ENCODE data around the gene TGFBR1.

The TGFBR1 gene

DNA sequence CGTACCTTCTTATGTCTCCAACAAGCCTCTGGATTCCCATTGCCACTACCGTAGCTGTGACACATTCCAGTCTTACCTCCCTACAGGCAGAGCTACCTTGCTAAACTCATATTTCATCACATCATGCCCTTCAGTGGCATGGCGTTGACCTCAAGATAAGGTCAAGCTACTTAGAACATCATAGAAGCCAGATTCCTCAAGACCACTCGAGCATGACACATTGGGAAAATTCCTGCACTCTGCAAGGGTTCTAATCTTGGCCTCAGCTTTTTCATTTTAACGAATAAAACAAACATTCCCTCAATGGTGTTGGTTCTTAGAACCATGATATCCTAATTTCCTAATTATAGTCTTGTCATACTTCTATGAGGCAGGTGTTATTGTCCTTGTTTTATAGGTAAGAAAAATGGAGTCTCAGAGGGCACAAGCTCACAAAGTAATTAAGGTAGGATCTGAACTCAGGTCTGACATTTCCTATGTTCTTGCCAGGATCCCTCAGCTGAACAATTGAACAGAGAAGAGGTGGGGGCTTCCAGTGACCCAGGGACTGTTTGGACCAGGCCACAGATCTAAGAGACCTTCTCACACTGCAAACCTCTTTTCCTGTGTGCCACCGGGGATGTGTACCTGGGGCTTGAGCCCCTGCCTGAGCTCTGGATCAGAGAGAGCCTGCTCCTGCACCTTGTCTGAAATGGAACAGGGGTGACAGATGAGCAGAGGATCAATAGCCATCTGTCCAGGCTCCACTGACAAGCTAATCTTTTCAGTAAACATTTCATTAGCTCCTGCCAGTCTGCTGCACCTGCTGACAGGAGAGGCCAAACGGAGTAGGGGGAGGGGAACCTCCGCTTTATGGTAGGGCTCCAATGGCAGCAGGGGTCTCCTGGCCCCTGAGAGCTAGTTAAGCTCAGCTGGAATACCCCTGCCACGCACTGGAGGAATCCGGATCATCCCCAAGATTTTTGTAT is 67.5 kb downstream of the TGFBR1 start:
- DNase-seq = no peak

DNA sequence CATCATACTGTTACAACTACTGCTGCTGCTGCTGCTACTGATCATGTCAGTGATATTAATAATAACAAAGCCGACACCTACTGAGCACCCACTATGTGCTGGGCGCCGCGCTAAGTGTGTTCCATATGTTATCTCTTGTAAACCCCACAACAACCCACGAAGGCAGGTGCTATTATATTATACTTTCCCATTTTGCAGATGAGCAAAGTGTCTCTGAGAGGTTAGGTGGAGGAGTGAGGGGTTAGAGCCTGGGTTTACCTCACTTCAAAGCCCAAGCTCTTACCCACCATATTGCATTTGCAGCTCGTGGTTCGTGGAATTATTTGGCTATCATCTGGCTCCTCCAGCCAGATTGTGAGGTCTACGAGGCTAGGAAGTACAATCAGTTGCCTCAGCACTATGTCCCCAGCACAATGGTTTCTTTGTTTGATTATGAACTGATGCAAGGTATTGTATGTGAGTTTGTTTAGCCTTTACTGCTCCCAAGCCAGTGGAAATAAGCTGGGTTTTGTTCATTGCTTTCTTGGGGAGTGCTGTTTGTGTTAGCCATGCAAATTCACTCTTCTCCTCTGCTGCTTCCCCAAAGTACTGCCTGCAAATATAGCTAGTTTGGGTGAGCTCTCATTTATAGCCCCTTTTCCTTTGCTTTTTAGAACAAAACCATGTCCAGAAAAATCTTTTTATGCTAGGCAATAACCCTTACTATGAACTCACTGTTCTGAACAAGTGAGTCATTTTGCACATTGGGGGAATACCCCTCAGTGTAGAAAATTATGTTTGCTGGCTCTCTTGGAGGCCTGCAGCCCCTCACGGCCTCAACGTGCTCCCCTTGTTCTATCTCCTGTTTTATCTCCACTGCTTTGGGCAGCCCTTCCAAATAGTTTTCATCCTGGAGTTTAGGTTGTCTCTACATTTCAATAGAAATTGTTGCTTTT is 68.9 kb downstream of the TGFBR1 start:
- DNase-seq = no peak

DNA sequence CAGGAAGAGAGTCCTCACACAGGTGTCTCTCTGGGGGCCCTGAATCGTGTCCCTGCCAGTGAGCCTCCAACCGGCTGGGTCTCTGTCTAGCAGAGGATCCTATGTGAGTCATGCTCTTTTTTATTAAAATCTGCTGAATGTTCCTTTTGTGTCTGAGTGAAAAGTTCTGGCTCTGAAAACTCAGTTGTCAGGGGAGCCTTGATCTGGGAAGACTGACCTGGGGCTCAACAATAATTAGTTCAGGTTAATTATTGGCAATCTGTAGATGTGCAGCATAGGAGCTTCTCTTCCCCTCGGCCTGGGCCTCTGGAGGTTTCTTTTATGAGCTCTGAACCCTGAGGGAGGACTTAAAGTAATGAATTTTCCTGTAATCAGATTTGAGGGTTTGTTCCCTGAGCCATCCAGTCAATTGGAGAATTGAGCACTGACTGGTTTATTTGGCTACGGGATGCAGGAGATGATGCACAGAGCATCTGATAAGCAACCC is 71.7 kb downstream of the TGFBR1 start:
- no peak for DNase-seq

DNA sequence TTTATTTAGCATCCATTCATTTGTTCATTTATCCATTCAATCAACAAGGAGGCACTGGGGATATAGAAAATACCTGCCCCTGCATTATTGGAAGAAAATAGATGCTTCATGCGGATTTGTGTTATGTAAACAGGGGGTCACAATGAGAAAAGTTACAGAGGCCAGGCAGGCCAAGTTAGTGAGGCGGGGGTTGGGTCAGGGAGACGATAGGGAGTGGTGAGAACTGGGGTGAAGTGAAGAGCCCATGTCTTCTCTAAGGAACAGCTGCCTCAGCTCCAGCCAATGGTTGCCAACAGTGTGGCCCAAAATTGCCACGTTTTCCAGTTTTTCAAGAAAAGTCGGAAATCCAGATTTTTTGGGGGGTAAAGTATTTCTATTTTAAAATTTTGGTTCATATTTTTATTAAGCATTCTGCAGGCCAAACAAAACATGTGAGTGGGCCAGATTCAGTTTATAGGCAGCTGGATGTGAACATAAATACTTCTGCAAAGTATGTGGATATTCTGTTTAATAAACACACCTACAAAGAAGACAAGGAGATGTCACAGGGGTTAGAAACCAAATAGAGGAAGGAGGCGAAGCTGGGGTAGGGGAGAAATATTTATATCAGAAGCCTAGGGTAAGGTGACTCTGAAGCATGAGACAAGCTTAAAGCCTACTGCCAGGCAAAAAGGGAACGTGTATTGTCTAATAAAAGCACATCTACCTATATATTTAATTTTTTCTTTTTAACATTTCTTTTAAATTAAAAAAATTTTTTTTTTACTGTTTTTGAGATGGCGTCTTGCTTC is 72.9 kb downstream of the TGFBR1 start:
- no peak for DNase-seq

DNA sequence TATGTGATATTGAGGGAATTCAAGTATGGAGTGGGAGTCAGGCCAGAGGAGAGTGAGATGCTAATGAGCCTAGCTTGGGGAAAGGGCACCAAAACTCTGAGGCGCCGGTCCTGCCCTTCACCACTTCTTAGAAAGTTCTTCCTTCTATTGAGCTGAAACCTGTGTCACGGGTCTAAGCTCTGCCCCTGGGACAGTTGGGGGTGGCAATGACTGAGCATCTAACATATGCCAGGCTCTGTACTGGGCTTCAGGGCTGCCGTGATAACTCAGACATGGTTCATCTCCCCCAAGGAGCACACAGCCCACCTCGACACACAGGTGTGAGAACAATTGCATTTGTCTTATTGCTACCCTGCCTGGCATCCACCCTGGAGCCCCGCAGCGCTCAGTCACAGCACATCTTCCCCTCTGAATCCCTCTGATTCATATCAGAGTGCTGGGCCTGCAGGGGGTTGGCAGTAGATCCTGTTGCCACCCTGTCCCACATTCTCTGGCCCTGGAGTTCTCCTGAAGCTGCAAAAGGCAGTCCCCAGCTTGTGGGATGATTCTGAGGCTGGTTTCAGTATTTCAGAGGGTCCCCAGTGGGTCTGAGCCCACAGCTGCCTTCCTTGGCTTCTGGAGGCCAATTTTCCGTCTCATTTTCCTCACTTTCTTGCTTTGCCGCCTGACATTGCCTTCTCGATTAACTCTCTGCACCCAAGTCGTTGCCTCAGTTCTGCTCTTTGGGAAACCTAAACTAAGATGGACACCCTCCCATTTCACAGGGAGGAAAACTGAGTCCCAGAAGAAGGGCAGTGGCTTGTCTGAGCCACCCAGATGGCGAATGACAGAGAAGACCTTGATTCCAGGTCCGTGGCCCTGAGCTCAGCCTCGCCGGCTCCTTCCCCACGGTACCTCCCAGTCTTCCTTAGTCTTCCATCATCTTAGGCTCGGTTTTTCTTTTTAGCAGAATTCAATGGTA is 74.3 kb downstream of the TGFBR1 start:
- no peak for DNase-seq

DNA sequence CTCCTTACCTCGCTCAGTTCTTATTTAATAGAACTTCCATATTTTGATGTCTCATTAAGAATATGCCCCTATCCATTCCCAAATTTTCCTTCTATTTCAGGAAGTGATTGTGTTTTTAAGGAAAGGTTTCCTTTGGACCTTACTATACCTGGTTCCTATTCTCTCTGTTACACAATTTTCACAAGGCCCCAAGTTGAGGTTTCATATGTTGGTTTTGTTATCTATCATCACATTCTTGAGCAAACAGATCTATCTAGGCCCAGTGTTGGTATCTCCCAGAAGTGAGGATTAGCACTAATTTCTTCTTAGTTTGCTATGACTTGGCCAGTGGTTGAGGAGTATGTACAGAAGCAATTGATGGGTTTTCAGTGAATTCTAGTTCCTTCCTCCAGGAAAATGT is 75.3 kb downstream of the TGFBR1 start:
- DNase-seq = no peak

DNA sequence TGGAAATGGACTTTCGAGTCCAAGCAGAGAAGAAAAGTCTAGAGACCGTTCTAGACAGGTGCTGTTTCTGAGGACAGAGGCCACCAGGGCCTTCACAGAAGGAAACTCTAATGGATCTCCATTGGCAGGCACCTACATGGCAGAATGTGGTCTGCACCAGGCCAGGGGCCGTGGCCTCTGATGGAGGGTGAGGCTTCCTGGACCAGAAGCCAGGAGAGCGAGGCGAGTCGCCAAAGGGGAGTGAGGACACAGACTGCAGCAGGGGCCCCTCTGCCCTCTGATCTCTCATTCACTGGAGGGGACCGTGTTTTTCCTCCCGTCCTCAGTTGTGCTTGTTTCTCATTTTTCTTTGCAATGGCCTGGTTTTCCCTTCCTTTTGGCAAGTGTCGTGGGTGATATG is 75.7 kb downstream of the TGFBR1 start:
- DNase-seq = no peak

DNA sequence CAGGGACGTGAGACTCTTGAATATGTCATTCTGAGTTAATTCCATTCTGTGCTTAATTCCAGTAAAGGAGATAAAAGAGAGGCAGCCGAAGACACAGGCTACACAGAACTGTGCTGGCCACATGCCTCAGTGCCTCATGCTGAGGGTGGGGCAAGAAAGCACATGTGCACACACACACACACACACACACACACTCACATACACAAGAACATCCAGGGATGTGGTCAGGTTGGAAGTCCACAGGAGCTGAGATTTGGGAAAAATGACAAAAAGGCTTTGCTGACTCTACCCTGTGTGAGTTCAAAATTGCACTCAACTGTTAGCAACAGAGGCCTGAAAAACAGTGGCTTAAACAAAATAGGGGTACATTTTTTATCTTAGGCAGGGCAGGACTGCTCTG is 76.3 kb downstream of the TGFBR1 start:
- DNase-seq = no peak

DNA sequence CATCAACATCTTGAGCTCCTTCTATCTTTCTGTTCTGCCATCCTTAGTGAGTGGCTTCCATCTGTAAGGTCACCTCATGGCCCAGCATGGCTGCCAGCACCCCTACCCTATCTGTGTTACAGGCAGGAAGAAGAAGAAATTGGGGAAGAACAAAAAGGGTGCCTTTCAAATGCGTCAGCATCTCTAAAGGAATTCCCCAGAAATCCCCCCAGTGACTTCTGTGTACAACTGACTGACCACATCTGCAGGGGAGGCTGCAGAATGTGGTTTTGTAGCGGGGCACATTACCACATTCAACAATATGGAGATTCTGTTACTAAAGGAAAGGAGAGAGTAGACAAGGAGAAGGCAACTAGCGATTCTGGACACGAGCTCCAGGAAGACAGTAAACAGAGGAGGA is 76.7 kb downstream of the TGFBR1 start:
- DNase-seq = no peak

DNA sequence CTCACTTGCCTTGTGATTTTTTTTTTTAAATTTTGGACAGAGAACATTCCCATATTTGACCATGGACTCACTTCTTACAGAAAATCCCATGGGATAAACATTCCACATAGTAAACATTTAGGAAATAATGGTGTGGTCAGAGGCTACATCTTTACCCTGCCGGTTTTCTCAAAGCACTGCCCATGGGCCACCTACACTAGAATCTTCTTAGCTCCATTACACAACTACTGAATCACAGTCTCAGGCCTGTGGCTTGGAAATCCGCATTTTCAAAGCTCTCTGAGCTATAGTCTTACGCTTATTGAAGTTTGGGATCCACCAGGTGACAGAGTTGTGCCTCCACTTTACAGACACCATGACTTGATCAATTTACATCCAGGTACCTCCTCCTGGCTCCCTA is 77.4 kb downstream of the TGFBR1 start:
- no peak for DNase-seq

DNA sequence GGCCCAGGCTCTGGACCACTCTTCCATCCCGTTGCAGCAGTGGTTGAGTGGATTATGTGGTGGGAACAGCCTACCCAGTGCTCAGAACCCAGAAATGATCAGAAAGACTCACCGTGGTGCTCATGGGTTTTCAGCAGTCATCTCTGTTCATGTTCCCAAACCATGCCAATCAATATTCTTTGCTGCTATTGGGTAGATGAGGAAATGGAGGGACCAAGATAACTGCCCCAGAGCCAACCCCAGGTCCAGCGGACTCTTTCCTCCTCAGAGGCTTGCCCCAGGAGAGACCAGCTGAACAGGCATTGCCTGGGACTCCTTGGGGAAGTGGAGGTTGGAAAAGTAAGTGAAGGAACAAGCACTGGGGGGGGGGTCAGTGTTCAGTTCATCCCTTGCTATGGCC is 78.7 kb downstream of the TGFBR1 start:
- no peak for DNase-seq

DNA sequence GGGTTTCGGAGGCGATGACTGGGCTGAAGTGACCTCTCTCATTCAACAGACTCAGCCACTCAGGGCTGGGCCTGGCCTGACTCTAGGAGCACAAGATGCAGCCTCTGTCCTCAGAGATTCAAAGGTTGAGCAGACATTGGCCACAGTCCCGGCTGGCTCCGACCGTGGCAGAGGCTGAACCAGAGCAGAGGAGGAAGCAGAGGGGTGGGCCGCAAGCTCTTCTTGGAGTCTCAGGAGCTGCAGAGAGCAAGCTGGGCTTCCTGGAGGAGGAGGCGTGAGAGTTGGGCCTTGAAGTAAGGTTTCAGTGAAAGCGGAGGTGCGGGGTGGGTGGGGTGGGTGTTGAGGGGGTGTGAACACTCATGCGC is 79.2 kb downstream of the TGFBR1 start:
- DNase-seq = no peak

DNA sequence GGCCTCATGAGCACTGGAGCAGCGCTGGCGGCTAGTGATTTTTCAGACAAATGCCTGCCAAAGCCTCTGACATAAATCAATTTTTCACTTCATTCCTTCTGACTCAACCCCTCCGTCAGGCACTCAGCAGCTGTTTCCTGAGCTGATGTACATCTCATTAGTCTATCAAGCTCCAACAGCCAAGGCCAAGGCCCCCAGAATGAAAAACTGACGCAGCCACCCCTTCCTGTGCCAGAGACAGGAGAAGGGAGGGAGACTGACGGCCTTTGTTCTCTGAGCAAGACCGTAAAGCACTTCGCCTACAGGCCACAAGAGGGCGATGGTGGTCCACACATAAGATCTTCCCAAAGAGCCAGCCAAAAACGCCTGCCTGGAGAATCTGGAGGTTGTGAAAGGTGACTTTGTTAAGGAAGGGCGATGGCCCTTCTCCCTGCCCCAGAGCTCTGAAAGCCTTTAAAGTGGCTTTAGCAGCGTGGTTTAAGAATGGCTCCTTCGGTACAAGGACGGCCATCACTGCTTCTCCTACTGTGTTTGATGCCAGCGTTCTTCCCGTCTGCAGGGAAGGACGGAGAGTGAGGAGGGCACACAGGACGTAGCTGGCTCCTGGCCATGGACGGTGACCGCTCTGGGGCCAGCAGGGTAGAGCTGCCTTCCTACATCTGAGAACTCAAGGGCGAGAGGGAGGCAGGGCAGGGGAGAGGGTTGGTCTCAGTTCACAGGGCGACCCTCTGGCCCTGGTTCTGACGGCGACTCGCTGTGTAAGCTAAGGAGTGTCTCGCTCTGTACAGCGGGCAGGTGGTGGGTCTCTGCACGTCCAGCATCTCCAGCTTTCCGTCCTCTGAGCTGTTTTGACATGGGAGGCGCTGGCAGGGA is 79.8 kb downstream of the TGFBR1 start:
- peak; percentile 65 for DNase-seq

DNA sequence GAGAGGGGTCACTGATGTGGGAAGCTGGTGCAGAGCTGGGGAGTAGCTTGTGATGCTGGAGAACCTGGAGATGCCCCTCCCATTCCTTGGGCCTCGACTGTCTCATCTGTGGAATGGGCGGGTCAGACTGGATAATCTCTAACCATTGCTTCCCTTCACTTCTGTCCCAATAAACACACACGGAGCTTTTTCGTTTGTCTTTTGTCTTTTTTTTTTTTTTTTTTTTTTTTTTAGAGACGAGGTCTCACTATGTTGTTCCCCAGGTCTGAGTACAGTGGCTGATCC is 80.4 kb downstream of the TGFBR1 start:
- no peak for DNase-seq

DNA sequence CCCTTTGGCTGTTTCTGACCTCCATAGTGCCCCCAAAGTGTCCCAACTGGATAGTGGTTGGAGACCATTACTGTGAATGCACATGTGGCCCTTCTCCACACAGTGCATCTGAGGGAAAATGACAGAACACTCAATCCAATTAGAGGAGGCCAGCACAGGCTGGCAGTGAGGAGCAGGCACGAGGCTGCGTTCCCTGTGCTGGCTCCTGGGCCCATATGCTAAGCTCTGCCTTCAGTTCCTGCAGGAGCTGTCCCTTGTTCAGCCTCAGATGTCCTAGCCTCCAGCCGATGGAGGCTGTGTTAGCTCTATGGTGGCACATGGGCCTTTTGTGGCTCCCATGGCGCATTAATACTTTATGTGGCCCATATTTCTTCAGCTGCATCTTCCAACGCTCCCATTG is 81.0 kb downstream of the TGFBR1 start:
- no peak for DNase-seq

DNA sequence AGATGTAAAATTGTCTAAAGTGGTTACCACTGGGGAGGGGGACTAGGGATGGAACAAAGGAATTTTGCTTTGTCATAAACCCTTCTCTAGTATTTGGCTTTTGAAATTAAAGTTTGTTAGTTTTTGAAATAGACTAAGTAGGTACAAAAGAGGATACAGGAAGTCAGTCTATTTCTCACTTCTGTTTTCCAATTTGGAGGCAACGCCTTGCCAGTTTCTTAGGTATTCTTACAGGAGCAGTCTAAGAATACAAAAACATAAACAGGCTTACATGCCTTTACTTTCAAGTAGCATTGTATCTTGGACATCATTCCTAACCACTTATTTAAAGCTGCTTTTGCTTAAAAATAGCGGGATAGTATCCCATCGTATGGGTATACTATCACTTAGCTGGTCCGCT is 82.4 kb downstream of the TGFBR1 start:
- no peak for DNase-seq

DNA sequence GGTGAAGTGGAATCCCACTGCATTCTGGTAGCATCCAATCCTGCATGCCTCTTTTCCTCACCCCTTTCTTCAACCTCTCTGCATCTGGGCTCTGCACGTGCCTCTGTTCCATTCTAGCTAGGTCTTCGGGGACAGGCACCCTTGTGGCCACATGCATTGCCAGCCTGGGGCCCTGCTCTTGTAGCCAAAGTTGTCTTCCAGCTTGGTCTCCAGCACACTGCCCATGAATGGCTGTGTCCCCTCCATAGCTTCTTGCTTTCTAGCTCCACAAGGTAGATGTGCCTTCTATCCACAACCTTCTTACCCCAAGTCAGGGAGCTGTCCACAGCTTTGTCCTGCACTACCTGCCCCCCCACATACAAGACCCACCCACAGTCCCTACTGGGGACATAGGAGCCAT is 84.3 kb downstream of the TGFBR1 start:
- DNase-seq = no peak

DNA sequence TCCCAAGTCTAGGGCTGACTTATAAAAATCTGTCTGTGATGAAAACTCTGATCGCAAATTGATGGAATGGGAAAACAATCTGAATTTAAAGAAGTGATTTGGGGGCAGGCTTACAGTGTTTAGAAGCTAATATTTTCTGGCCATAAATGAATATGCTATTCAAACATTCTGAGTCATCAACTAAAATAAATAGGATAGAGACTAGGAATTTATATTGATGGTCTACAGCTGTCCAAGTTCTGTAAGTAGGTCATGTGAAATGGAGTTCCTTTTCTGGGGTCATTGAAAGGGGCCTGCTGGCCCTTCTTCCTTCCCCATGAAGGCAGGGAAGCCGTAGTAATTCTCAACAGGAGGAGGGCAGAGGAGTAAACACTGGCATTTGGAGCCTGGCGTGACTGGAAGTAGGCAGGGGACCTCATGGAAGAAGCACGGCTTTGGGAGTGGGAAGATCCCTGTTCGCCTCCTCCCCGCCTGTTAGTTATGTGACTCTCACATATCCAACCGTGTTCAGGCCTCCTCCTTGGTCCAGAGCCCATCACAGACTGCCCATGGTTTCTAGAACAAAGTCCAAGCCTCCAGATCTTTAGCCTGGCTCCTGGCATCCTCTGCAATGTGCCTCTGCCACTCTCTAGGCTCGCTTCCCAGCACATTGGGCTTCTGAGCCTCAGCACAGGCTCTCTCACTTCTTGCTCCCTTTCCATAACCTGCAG is 85.1 kb downstream of the TGFBR1 start:
- DNase-seq = no peak

DNA sequence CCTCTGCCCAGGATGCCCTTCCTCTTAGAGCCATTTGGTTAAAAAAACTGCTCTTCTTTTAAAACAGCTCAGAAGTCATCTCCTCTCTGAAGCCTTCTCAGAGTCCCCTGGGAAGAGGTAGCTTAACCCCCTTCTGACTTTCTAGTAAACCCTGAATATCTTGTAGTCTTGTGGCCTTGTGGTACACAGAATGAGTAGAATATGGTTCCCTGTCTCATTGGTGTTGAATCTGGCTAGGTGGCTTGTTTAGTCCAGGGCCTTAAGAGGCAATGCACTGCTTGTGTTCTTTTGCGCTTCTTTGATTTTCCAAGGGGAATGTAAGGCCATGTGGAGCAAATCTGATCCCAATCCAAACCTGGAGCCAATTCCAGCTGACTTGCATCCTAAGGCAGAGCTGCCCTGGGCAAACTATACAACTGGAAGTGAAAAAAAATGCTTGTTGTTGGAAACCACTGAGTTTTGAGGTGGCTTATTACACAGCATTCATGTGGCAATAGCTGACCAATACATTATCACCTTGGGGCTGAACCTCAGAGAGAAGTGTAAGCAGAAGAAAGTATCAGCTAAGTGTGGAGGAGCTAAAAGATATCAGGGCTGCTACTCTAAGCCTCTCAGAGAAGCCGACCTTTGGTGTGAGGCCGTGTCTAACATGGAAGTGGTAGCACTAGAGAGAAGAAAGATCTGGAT is 85.8 kb downstream of the TGFBR1 start:
- no peak for DNase-seq

Data from 8988T (cell line).